H54 (cell line): ENCODE measurements around the gene THSD4.
"Not testable (repeated sequence)": the region's sequence is repeated elsewhere in the genome, so short reads cannot be mapped to it uniquely, and the experiment has no call there.

ENCODE experiments used
- DNase-seq: peaks from one replicate; pipeline ENCODE4 v3.0.0; 2011; ENCODE audit warnings: low spot score, mixed read lengths; ENCODE audit not compliant: insufficient read length
- FAIRE-seq: peaks from 3 replicates; lab custom pipeline; 2011; peaks lifted over from hg19 to GRCh38; lab: Jason Lieb, UNC
- POLR2A ChIP-seq: IDR thresholded peaks from 2 replicates; pipeline ENCODE4 v1.6.1; 2011; ENCODE audit warnings: low read depth, mild to moderate bottlenecking, low read length

THSD4 gene

DNA sequence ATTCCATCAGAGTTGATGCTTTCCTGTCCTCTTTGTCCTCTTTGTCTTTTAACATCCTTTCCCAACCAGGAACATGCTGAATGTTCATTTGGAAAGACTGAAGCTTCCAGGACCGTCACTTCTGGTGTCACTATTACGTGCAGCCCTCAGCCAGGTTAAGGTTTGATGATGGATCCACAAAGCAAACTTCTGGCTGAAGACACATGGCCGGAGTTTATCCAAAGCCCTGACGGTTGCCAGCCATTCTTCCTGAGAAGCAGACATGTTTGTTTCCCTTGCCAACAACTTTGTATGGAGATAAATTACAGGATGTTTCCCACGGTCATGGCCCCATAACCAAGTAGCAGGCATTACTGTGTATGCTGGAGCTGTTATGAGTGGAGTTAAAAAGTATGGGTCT is 236.9 kb downstream of the THSD4 start:
- no peak for DNase-seq
- no peak for TF ChIP-seq POLR2A
- no peak for FAIRE-seq

DNA sequence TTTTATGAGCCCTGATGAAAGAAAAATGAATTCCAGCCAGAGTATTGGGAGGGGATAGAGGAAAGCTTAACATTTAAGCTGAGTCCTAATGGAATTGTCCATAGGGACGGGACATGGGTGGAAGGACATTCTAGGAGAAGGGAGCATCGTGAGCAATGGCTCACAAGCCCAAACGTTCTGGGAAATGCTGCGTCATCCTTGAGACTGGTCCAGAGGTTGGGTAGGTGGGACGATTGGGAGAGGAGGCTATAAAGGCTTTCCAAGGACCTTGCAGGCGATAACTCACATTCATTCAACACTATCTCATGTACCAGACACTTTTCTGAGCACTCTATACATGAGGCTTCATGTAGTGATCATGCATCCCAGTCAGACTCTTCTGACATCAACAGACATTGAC is 237.5 kb downstream of the THSD4 start:
- TF ChIP-seq POLR2A: no peak
- FAIRE-seq (no peak), DNase-seq (no peak)

DNA sequence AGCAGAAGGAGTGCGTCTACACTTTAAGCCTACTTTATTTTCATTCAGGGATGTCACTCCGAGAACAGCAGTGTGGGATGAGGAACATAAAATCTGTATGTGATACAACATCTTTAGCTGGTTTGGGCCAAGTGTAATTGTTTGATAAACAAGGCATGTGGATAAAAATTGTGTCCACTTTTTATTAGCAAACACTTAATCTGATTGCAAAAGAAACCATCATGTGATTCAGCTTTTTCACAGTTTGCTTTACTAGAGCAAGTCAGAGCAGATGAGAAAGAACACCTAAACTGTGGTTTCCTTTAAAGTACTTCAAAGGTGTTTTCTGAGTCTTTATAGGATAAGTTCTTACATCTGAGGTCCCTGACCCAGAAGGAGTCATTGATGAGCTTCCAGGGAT is 237.9 kb downstream of the THSD4 start:
- FAIRE-seq: no peak

DNA sequence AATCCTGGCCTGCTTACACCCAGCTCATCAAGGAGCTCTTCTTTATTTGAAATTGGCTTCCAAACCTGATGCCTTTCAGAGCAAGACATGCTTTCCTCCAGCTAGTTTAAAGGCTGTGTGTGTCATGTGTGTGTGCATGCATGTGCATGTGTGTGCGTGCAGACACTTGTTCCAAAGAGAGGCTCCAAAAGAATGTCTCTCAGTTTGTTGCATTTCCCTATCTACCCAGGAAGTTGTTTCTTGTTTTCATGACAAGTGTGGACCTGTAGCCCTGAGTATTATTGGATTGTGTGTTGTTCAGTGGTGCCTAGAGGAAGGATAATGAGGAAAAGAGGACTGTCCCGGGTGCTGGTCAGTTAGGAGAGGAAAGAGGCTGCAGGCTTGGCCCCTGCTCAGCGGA is 240.0 kb downstream of the THSD4 start:
- FAIRE-seq (no peak), DNase-seq (no peak)
- TF ChIP-seq POLR2A: no peak

More for the DNA sequence above, 237.9 kb downstream of the THSD4 start:
- TF ChIP-seq POLR2A: no peak
- no peak for DNase-seq

DNA sequence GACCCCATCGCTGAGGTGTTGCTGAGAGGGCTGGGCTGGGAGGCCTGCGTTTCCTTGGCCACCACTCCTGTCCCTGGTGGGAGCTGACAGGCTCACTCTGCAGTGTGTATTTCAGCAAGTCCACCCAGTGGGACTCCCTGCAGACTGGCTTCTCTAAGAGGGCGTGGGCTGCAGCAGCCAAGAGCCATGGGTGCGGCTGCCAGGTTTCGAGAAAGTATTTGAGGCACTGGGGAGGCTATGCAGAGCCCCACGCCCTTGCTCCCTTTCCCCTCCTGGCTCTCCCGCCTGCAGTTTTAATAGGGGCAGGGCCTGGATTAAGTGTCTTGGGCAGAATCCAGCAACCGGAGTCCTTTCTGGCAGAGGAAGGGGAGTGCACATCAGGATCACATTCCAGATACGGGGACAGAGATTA is 242.1 kb downstream of the THSD4 start:
- no peak for DNase-seq
- no peak for TF ChIP-seq POLR2A
- no peak for FAIRE-seq

DNA sequence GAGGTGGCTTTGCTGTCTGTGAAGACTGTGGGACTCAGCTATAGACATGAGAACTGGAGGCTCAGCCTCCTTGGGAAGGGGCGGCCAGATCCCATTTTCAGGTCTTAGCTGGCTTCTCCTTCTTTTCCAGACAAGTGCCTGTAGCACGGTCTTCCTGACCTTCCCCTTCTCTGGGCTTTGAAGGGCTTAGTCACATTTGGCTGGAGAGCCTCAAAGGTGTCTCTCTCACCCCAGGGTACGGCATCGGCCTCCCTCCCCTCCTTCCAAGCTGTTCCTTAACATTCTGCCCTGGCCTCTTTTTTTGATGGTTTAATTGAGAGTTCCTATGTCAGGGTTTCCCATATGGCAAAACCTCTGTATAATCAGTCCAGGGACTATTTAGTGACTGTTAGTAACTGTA is 242.7 kb downstream of the THSD4 start:
- no peak for DNase-seq
- FAIRE-seq: no peak
- no peak for TF ChIP-seq POLR2A

DNA sequence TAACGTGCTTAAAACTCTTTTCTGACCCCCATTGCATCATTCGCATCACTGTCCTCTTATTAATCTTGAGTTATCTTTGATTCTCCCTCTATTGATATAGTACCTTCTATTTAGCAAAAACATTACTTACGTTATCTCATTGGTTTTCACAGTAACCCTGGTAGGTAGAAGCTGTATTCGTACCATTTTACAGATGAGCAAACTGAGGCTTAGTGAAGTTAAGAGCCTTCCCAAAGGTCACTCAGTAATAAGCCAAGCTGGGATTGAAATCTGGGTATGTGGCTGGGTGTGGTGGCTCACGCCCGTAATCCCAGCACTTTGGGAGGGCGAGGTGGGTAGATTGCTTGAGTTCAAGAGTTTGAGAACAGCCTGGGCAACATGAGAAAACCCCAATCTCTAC is 244.0 kb downstream of the THSD4 start:
- DNase-seq (no peak), FAIRE-seq (no peak)
- TF ChIP-seq POLR2A: no peak

DNA sequence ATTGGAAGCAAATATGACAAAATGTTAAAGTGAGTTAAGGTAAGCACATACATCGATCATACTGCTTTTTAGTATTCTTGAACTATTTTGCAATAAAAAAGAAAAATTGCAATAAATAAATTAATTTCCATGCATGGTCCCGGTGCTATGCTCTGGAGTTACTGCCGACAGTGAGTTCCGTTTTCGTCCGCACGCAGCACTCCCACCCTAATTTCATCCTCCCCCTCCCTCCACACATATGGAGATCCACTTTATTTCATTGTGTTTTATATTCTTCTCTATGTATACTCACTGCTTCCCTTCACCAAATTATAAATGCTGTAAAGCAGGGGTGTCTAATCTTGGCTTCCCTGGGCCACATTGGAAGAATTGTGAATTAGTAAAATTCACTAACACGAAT is 247.3 kb downstream of the THSD4 start:
- no peak for DNase-seq
- no peak for FAIRE-seq

DNA sequence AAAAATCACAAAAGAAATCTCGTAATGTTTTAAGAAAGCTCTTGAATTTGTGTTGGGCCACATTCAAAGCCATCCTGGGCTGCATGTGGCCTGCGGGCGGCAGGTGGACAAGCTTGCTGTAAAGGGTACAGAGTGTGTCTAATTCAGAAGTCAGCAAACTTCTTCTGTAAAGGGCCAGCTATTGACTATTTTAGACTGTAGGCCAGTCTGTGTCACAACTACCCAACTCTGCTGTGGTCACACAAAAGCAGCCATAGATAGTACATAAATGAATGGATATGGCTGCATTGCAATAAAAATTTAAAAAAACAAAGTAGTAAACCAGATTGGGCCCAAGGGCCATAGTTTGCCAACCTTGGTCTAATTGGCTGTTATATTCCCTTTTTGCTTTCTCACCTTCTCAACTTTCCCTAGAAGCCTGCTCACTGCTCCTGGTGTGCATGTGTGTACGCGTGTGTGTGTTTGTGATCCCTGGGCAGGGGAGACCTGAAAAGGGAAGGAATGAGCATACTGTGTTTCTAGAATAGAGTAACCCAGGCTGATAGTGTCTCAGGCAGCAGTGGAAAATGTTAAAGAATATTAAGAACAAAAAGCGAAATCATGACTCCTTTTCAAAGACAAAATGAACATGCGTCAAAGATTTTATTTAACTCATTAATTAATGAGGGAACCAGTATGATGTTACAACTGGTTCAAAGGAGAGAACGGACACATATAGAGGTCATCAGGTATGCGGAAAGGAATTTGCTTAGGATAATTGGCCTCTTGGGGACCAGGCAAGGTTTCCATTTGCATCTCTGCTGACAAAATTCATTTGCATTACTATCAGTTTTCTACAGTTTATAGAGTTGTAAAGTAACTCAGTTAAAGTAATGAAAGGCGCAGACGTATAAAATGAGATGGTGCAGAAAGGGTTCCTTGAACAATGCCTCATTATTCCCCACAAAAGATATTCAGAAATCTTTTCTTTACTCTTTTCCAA is 248.0 kb downstream of the THSD4 start:
- TF ChIP-seq POLR2A: no peak
- no peak for DNase-seq
- FAIRE-seq: no peak

More for the DNA sequence above, 247.3 kb downstream of the THSD4 start:
- TF ChIP-seq POLR2A: no peak

DNA sequence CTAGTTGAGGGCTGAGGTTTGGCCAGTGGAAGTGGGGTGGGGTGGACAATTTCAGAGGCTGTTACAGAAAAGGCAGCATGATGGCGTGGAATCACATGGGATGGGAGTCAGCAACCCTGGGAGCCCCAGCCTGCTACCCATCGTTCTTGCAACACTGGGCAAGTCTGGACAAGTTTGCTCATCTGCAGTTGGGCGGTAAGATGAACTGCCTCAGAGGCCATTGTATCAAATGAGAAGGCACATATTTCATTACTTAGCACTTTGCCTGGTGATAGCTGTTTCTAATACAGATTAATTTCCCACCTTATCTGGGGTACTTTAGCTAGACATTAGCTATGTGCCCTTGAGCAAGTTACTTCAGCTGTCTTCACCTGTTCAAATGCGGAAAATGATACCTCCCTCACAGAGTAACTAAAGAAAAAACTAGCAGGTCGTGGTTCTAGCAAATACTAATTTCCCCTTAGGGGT is 248.9 kb downstream of the THSD4 start:
- DNase-seq: no peak
- no peak for TF ChIP-seq POLR2A
- no peak for FAIRE-seq

DNA sequence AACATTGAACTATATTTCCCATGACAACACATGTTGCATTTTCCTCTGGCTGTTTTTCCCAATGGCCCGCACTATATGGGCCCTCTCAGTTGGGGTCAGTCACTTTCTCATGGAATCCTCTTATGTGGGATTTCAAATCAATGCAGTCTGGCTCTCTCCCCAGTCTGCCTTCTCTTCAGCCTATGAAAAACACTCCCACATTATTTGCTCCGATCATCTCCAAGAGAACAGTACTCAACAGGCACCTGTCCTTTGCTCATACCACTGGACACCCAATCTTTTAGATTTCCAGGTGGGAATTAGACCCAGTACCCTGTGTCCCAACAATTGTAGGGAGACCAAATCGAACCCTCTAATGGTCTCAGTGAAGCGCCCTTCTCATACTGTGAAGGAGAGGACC is 251.3 kb downstream of the THSD4 start:
- FAIRE-seq: no peak
- TF ChIP-seq POLR2A: no peak

DNA sequence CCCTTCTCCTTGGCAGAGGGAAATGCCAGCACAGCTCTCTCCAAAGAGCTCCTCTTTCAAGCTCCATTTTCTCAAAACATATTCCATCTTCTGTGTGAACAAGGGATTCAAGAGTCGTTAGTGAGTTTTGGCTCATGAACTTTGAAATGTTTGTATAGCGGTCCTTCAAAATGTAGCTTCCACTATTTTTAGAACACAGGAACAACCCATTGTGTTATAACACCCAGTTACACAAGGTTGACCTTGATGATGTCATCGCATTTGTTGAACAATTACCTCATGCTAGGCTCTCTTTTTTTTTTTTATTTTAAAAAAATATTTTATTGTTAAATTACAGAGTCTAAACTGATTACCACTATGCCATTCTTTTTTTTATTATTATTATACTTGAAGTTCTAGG is 251.7 kb downstream of the THSD4 start:
- DNase-seq (no peak), FAIRE-seq (no peak)
- TF ChIP-seq POLR2A: no peak

More for the DNA sequence above, 251.3 kb downstream of the THSD4 start:
- DNase-seq: no peak

DNA sequence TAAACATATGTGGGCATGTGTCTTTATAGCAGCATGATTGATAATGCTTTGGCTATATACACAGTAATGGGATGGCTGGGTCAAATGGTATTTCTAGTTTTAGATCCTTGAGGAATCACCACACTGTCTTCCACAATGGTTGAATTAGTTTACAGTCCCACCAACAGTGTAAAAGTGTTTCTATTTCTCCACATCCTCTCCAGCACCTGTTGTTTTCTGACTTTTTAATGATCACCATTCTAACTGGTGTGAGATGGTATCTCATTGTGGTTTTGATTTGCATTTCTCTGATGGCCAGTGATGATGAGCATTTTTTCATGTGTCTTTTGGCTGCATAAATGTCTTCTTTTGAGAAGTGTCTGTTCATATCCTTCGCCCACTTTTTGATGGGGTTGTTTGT is 252.5 kb downstream of the THSD4 start:
- not testable (repeated sequence) for DNase-seq, FAIRE-seq

DNA sequence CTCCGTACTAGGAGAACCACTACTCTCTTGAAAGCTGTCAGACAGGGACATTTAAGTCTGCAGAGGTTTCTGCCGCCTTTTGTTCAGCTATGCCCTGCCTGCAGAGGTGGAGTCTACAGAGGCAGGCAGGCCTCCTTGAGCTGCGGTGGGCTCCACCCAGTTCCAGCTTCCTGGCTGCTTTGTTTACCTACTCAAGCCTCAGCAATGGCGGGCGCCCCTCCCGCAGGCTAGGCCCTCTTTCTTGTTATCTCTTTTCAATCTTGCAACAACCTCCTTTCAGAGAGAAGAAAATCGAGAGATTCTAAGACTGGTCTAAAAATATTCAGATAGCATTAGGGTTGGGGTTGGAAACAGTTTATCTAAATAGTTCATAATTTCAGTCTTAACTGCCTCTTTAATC is 257.5 kb downstream of the THSD4 start:
- not testable (repeated sequence) for FAIRE-seq, DNase-seq

DNA sequence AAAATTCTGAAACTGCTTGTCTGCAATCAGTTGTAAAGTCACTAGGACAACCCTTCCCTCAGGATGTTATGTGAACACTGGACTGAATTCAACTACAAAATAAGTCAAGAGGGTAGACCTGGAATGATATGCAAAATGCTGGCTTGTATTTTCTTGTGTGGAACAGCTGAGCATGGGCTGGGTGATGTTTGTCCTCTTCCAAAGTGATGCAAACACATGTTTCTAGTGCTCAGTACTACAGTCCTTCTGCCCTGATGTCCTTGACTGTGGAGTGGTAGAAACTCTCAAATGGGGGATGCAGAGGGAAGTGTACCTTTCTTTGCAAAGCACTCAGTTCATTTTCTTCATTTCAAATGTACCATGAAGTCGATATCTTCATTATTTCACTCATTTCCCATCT is 258.6 kb downstream of the THSD4 start:
- FAIRE-seq (no peak), DNase-seq (no peak)
- no peak for TF ChIP-seq POLR2A
